ENCODE measurements around the gene RECQL5.

GRCh38 chr17:75712446-75712845 lies 45.5 kb upstream of the RECQL5 start:
- no peak for TF ChIP-seq CTCF (IDR thresholded peaks at IDR 0.05)
- TF ChIP-seq EZH2 (IDR thresholded peaks at IDR 0.05; ENCODE audit: borderline replicate concordance, insufficient read depth, low read depth, low read length, poor library complexity, severe bottlenecking), result no peak
